T-helper 1 cell treated with Interleukin-12 subunit alpha and Interleukin-12 subunit beta and Interleukin-4 antibody, amounts not matched to agents 30 μg/mL and 1 μg/mL, for 36 hours (primary cell): ENCODE measurements around the gene KLF14.
"Not testable (repeated sequence)": the region's sequence is repeated elsewhere in the genome, so short reads cannot be mapped to it uniquely, and the experiment has no call there.

Experiments
- H3K27ac Mint-ChIP-seq: one replicate; pipeline ENCODE4 v1.8.0; 2021; ENCODE audit warnings: mild to moderate bottlenecking, mixed read lengths
- H3K27me3 Mint-ChIP-seq: one replicate; pipeline ENCODE4 v1.8.0; 2021; ENCODE audit warnings: low read depth, mixed read lengths
- H3K36me3 Mint-ChIP-seq: one replicate; pipeline ENCODE4 v1.8.0; 2021; ENCODE audit warnings: low read depth, mixed read lengths
- H3K4me1 Mint-ChIP-seq: one replicate; pipeline ENCODE4 v1.8.0; 2021; ENCODE audit warnings: low read depth, mixed read lengths
- H3K4me3 Mint-ChIP-seq: one replicate; pipeline ENCODE4 v1.8.0; 2021; ENCODE audit warnings: mild to moderate bottlenecking, moderate library complexity, mixed read lengths
- H3K9me3 Mint-ChIP-seq: one replicate; pipeline ENCODE4 v1.8.0; 2021; ENCODE audit warnings: mixed read lengths

The KLF14 gene

GRCh38 chr7:130692396-130692795 is 41.6 kb downstream of the KLF14 start:
- not testable (repeated sequence) for H3K27ac Mint-ChIP-seq, H3K27me3 Mint-ChIP-seq, H3K4me1 Mint-ChIP-seq, H3K36me3 Mint-ChIP-seq, H3K4me3 Mint-ChIP-seq
- H3K9me3 Mint-ChIP-seq = peaks cover 19% of the 10 kb centered on the region

GRCh38 chr7:130689683-130690082 is 44.3 kb downstream of the KLF14 start:
- Mint-ChIP-seq H3K36me3 (peaks cover 2% of the 10 kb centered on the region), H3K4me3 (no peak overlapping the region), H3K27ac (no peak overlapping the region), H3K4me1 (no peaks in the 10 kb centered on the region), H3K27me3 (no peaks in the 10 kb centered on the region), H3K9me3 (peaks cover 28% of the 10 kb centered on the region)

- Mint-ChIP-seq H3K4me3 (no peak overlapping the region), H3K27ac (no peak overlapping the region), H3K36me3 (no peaks in the 10 kb centered on the region), H3K9me3 (peaks cover 8% of the 10 kb centered on the region), H3K4me1 (no peaks in the 10 kb centered on the region), H3K27me3 (no peaks in the 10 kb centered on the region)
Observed at GRCh38 chr7:130683026-130683425, 51.0 kb downstream of the KLF14 start.
